Upper lobe of left lung (tissue), 4 donors: ENCODE measurements around the gene AKR1C1.
"Not testable (repeated sequence)": the region's sequence is repeated elsewhere in the genome, so short reads cannot be mapped to it uniquely, and the experiment has no call there.

Source experiments
- CTCF ChIP-seq, 6 experiments: fragments of 450-650 bp in 4 of 6; fragments of 200-600 bp in 2 of 6; sonication (generic) in 2 of 6; IDR thresholded peaks; one replicate each; pipeline ENCODE4 v1.5.1; 2016 to 2019; ENCODE audit warnings: antibody characterized with exemption in 6 of 6
- EP300 ChIP-seq, 4 donors: sonication (generic); formaldehyde crosslinking; IDR thresholded peaks; one replicate each; pipeline ENCODE4 v1.5.1; 2017; ENCODE audit warnings: antibody characterized with exemption in 4 of 4, control low read depth in 2 of 4
- POLR2A ChIP-seq, 4 donors: fragments of 450-650 bp; IDR thresholded peaks; one replicate each; pipeline ENCODE4 v1.5.1; 2016 to 2017; ENCODE audit warnings: antibody characterized with exemption in 4 of 4, mild to moderate bottlenecking in 2 of 4
- POLR2AphosphoS5 ChIP-seq, 2 donors: sonication (generic); formaldehyde crosslinking; IDR thresholded peaks; one replicate each; pipeline ENCODE4 v1.5.1; 2017; ENCODE audit warnings: antibody characterized with exemption in 2 of 2

- TF ChIP-seq CTCF, POLR2A, POLR2AphosphoS5, EP300 (IDR thresholded peaks at IDR 0.05): not testable (repeated sequence)
Observed at GRCh38 chr10:4961558-4961957, 1.7 kb upstream of the AKR1C1 start.
